RPMI7951 (cell line): ENCODE results near the gene SCRT2. TPM values are rescaled to one million over a fixed set of nuclear protein-coding genes. Genes with fewer than 3 reads are reported as not detected.

ENCODE experiments used
- DNase-seq: peaks from one replicate; pipeline ENCODE4 v3.0.0-alpha.2; 2012; ENCODE audit warnings: low read depth
- total RNA-seq: library from RNA; depleted of rRNA; stranded (reverse); fragments of >200 nt; shearing (Covaris generic); gene quantifications from 2 replicates; pipeline ENCODE4 v1.2.3, GENCODE V29; 2014; rRNA removed

SCRT2 gene
- total RNA-seq, 1 experiment from 2014 or later: not detected

GRCh38 chr20:634148-634925, 41.3 kb downstream of the SCRT2 start:
- DNase-seq: no peak

GRCh38 chr20:631101-631500, 44.5 kb downstream of the SCRT2 start:
- DNase-seq: no peak

DNA sequence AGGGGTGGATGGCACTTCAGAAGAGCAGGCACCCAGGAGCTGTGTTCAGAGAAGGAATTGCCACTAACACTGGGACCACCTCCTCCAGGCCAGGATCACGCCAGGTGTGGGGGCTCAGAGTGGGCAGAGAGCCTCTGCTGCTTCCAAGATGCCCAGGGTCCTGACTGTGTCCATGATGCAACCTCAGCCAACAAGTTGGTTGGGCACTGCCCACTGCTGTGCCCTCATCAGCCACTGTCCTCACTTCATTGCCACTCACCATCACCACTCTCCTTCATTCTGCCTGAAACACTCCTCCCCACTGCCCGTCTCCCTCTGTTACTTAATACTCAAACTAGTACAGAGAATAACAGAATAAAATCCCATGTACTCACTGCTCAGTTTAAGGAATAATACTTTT, 49.0 kb downstream of the SCRT2 start:
- no peak for DNase-seq

DNA sequence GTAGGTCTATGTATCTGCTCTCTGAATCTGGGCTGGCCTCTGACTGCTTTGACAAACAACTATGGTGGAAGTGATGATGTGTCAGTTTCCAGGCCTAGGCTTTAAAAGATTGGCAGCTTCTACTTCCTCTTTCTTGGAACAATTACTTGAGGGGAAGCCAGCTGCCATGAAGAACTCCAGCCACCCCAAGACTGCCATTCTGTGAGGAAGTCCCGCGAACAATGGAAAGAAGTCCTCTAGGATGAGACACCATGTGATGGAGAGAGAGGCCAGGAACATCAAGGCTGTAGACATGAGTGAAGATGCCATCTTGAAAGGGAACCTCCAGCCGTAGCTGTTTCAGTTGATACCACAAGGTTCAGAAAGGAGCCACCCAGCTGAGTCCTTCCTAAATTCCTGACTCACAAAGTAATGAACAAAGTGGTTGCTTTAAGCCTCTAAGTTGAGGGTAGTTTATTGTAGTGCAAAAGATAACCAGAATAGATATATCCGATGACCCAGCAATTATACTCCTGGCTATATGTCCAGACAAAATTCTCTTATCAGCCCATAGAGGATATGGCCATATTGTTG, 50.2 kb downstream of the SCRT2 start:
- no peak for DNase-seq

DNA sequence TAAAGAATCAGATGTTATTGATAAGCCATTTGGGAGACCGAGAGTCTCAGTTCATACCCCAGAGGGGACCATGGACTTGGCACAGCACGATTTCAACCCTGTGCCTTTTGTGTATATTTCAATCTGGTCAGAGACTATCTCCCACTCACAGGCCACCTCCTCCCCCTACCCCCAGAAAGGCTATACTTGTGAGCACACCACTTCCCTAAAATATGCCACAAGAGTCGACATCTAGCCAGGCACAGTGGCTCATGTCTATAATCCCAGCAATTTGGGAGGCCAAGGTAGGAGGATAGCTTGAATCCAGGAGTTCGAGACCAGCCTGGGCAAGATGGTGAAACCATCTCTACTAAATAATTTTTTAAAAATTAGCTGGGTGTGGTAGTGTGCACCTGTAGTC, 51.9 kb downstream of the SCRT2 start:
- DNase-seq: no peak

DNA sequence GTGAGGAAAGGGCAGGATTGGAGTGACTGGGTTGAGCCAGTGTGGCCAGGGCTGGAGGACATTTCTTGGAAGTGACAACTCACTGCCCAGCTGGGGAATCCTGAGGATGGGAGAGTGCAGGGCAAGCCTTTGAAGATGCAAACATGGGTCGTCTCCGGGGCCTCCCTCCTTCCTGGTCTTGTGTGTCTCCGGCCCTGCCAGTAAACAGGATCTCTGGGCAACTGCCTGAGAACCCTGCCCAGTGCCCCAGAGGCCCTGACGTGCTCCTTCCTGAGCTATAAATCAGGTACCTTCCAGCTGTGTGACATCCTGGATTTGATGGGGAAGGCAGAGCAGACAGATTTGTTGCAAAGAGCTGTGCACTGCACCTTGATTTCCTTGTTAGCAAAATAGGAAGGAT, 52.6 kb downstream of the SCRT2 start:
- no peak for DNase-seq

GRCh38 chr20:622161-622560, 53.4 kb downstream of the SCRT2 start:
- no peak for DNase-seq

DNA sequence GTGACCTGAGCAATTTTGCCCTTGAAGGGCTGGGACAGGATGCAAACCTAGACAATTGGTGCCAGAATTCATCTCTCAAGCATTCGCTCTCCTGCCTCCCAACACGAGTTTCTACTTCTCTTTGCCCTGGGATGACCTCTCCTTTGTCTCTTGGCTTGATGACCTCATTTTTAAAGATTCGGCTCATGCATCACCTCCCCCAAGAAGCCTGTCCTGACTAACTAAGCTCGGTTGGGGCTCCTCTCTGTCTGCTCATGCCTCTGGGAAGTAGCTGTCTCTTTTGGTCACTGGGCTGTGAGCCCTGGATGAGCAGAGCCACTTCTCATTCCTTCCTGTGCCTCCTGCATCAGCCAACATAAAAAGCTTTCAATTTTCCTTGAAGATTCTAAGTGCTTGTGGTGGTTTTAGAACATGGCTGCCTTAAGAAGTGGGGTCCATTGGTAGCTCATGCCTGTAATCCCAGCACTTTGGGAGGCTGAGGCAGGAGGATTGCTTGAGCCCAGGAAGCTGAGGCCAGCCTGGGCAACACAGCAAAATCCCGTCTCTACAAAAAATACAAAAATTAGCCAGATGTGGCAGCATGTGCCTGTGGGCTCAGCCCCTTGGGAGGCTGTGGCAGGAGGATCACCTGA, 54.4 kb downstream of the SCRT2 start:
- no peak for DNase-seq

DNA sequence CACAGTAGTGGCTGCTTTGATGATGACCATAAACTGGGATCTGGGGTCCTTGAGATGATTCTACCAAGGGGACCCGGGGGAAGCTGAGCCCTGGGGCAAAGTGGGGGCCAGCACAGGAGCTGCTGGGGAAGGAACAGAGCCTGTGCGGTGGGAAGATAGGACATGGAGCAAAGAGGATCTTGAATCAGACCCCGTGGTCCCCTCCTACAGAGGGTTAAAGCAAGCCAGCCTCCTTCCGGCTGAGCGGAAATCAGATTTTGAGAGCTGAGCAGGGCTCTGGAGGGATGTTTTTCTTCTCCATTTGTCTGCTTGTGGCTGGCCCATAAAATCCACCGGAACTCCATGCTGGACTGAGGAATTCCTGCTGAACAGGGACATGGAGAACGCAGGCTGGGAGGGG, 55.4 kb downstream of the SCRT2 start:
- DNase-seq: no peak

DNA sequence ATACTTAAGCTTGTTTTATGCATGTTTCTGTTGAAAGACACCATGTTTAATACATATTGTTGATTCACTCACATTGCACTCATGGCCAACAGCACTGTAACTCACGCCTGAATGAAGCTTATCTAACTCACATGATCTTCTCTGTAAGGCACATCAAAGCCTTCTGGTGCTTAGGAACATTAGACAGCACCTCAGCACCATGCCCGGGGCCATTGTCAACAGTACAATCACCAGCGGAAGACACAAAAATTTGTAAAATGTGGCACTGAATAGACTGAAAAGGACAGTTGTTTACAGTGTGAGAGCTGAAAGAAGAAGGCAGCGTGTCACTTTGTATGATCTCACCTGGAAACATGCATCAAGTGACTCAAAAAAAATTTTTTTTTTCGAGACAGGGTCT, 56.6 kb downstream of the SCRT2 start:
- DNase-seq: no peak

DNA sequence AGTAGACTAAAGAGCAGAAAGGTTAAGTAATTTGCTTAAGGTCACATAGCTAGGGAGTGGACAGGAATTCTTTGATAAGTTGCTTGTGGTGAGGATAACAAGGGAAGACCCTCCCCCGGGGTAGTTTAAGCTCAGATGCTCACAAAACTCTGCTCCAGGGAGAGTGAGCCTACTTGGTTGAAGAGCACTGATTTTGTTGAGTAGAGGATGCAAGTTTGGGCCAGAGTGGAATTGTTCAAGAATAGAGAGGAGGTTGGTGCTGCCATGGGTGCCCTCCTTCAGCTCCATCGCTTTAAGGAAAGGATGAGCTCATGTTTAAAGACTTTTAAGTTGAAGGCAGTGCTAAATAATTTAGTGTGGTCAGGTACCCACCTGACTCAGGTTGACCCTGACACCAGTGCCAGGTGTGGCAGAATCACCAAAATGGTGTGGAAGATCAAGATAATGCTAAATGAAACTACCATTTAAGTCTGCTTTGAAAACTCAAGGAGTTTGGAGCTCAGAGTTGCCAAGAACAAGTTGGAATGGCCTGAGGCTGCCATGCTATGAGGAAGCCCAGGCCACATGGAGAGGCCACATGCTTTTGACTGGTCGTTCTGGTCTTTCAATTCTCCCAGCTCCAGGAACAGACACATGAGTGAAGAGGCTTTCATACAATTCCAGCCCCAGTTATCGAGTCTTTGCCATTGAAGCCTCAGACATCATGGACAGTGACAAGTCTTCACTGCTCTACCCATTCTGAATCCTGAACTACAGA, 57.5 kb downstream of the SCRT2 start:
- DNase-seq: no peak

- DNase-seq: no peak
Observed at GRCh38 chr20:615514-615913, 60.1 kb downstream of the SCRT2 start.

DNA sequence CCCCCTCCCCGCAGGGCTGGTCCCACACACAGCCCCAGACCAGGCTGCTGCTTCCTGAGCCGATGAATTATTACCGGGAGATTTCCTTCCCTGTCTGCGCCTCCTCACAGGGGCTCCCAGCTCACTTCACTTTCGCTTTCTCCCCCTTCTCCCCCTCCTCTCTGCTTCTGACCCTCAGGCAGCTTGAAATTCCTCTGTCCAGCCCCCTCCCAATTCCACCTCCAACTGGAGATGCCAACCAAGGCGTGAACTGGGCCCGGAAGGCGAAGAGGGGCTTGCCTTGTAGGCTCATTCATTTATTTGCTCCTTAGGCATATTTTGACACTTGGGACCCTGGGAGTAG, 63.8 kb downstream of the SCRT2 start:
- DNase-seq: no peak

Other genes starting within 250 kb of the SCRT2 start
- 35.3 and 38.1 TPM in 2 replicates for gene TBC1D20, start 213.3 kb downstream of the SCRT2 start, total RNA-seq
- 127 and 146 TPM in 2 replicates for gene CSNK2A1, start 132.0 kb downstream of the SCRT2 start, total RNA-seq
- gene TCF15, start 65.5 kb downstream of the SCRT2 start, total RNA-seq: 0.24 TPM in 1 of 2 replicates, not detected in the other
- 70.9 and 73.4 TPM in 2 replicates for gene SRXN1, start 22.6 kb downstream of the SCRT2 start, total RNA-seq
- gene SLC52A3, start 92.7 kb upstream of the SCRT2 start, total RNA-seq: not detected in 2 replicates
- 10.3 and 12.6 TPM in 2 replicates for gene FAM110A, start 157.9 kb upstream of the SCRT2 start, total RNA-seq
- not detected in 2 replicates for gene ANGPT4, start 240.5 kb upstream of the SCRT2 start, total RNA-seq